Retinal pigment epithelial cell (primary cell): ENCODE measurements around the gene TMPRSS3.

ENCODE experiments used
- DNase-seq: peaks from one replicate; pipeline ENCODE4 v3.0.0-alpha.2; 2010; ENCODE audit warnings: low read depth
- H3K4me3 ChIP-seq: 2 replicates; pipeline ENCODE4 v1.5.1; 2011; ENCODE audit warnings: mild to moderate bottlenecking, low read length, control low read depth, moderate library complexity
- CTCF ChIP-seq: conservative IDR thresholded peaks from 2 replicates; pipeline ENCODE4 v1.5.1; 2011; ENCODE audit warnings: low read depth, low read length, control low read depth, inconsistent platforms

Gene TMPRSS3

GRCh38 chr21:42374864-42375499 lies 20.9 kb downstream of the TMPRSS3 start:
- no peak for DNase-seq
- no peak for TF ChIP-seq CTCF
- H3K4me3 ChIP-seq = no peak overlapping the region

GRCh38 chr21:42374457-42374856 lies 21.4 kb downstream of the TMPRSS3 start:
- DNase-seq = no peak

GRCh38 chr21:42373908-42374455 lies 21.9 kb downstream of the TMPRSS3 start:
- H3K4me3 ChIP-seq = no peak overlapping the region
- no peak for DNase-seq
- TF ChIP-seq CTCF = no peak

More at GRCh38 chr21:42374457-42374856, 21.4 kb downstream of the TMPRSS3 start:
- no peak overlapping the region for H3K4me3 ChIP-seq
- no peak for TF ChIP-seq CTCF

- DNase-seq = no peak
- H3K4me3 ChIP-seq = no peak overlapping the region
- no peak for TF ChIP-seq CTCF
These were observed 22.5 kb downstream of the TMPRSS3 start for GRCh38 chr21:42373196-42373907.

GRCh38 chr21:42370894-42371654 lies 24.8 kb downstream of the TMPRSS3 start:
- H3K4me3 ChIP-seq = no peak overlapping the region
- DNase-seq = no peak
- TF ChIP-seq CTCF = no peak

GRCh38 chr21:42369821-42370220 lies 26.0 kb downstream of the TMPRSS3 start:
- TF ChIP-seq CTCF = no peak
- no peak for DNase-seq
- no peak overlapping the region for H3K4me3 ChIP-seq
